ENCODE results near the gene NUDT4. TPM values are rescaled to one million over a fixed set of nuclear protein-coding genes. Genes with fewer than 3 reads are reported as not detected.
A peak's percentile ranks its signal among the peaks of the same experiment; 100 is the strongest.

Gene NUDT4
- total and polyA plus RNA-seq, 2 of the 13 experiments (the other 11 are each of a cell fraction or from before 2014, with no cell fraction given) = 37.3 to 70.1 TPM

GRCh38 chr12:93402333-93403311 lies 24.9 kb downstream of the NUDT4 start:
- 93% methylated on average over 11 of the region's 11 CpGs for WGBS (ENCODE audit: low lambda C conversion rate)
- ChIA-PET POLR2A (no interaction called here), CTCF (ENCODE audit: low intra/inter-chr PET ratio, low total read pairs) (no interaction called here)
- no peak overlapping the region for H3K27ac ChIP-seq (ENCODE audit: extremely low read length, insufficient read depth, low read length)
- in situ Hi-C loops (cut with HindIII; ENCODE audit: extremely low pct_ligation_motif_present, low pct_unique_long_range_greater_than_20kb) = loop anchor here (10.0 kb wide), 1 partner anchor 408 kb away; no protein-coding TSS in a partner anchor
- no TSS peak for BruUV-seq (replicated peaks)
- no peak overlapping the region for H2AFZ ChIP-seq (ENCODE audit: low read length)
- FAIRE-seq (no peak), ATAC-seq (no peak), DNase-seq (ENCODE audit: low spot score) (no peak)
- H3K4me2 ChIP-seq (ENCODE audit: low read depth, low read length) = no peak overlapping the region
- intact Hi-C loops (cut with micrococcal nuclease; ENCODE audit: unreplicated experiment) = no loop called here
- H3K9me3 ChIP-seq (ENCODE audit: low read length) = no peaks in the 10 kb centered on the region
- TF ChIP-seq RBM22 (optimal IDR thresholded peaks at IDR 0.05; ENCODE audit: low read length) (peak; percentile 78), POLR2AphosphoS2 (IDR thresholded peaks at IDR 0.05; ENCODE audit: low read depth, low read length) (peak; percentile 19; the same call in 1 of the 2 replicates), GATAD1 (CRISPR knock-in tag; IDR thresholded peaks at IDR 0.05) (no peak), SSRP1 (CRISPR knock-in tag; IDR thresholded peaks at IDR 0.05) (0 out of 2 replicates have a peak, but pooled peaks have one; percentile 2), ZNF121 (CRISPR knock-in tag; IDR thresholded peaks at IDR 0.05) (peak; percentile 80), MED1 (CRISPR knock-in tag; IDR thresholded peaks at IDR 0.05) (no peak)
- no peak overlapping the region for H3K4me3 ChIP-seq (replicated peaks in 1 of 3; ENCODE audit: insufficient read depth in 1 of 3, low read depth in 2 of 3, low read length in 3 of 3)
- no peaks in the 10 kb centered on the region for H3K79me2 ChIP-seq (ENCODE audit: insufficient read depth, low read length)
- peaks cover 6 to 19% of the 10 kb centered on the region in 2 experiments for H3K36me3 ChIP-seq (replicated peaks in 1 of 2; ENCODE audit: control insufficient read depth in 1 of 2, insufficient read depth in 2 of 2, low read length in 2 of 2)
- peaks cover 11% of the 10 kb centered on the region for H3K4me1 ChIP-seq (ENCODE audit: insufficient read depth, low read length)
- no peak overlapping the region for H3K9ac ChIP-seq (ENCODE audit: insufficient read depth, low read depth, low read length)
- no peaks in the 10 kb centered on the region for H3K27me3 ChIP-seq (ENCODE audit: control insufficient read depth in 1 of 2, insufficient read depth in 2 of 2, low read length in 2 of 2)
- no peaks in the 10 kb centered on the region for H4K20me1 ChIP-seq (ENCODE audit: insufficient read depth, low read length)

Data from HepG2 (cell line).